AG10803 (cell line): ENCODE results near the gene SYNJ2.

Experiments used
- DNase-seq: peaks from one replicate; pipeline ENCODE4 v3.0.0; 2010; ENCODE audit warnings: low read depth
- H3K4me3 ChIP-seq: 2 replicates; pipeline ENCODE4 v1.5.1; 2011; ENCODE audit warnings: mild to moderate bottlenecking, low read length, control low read depth
- TF ChIP-seq, protein P1 (sequence below): conservative IDR thresholded peaks from 2 replicates; pipeline ENCODE4 v1.5.1; 2011; ENCODE audit warnings: mild to moderate bottlenecking, low read length, control low read depth, inconsistent platforms

The SYNJ2 gene

DNA sequence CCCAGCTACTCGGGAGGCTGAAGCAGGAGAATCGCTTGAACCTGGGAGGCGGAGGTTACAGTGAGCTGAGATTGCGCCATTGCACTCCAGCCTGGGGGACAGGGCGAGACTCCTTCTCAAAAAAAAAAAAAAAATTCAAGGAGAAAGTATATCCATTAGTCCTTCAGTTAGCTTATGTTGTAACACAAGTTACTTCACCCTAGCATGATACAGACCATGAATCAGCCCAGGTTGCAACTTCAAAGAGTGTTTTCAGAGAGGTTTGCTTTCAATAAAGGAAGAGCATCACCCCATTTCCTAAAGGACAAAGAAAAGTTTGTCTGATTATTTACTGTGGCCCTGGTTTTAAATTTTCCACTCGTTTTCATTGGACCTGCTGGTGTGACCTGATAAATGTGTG lies 113.4 kb downstream of the SYNJ2 start:
- H3K4me3 ChIP-seq, result no peak overlapping the region
- TF ChIP-seq, protein P1, sequence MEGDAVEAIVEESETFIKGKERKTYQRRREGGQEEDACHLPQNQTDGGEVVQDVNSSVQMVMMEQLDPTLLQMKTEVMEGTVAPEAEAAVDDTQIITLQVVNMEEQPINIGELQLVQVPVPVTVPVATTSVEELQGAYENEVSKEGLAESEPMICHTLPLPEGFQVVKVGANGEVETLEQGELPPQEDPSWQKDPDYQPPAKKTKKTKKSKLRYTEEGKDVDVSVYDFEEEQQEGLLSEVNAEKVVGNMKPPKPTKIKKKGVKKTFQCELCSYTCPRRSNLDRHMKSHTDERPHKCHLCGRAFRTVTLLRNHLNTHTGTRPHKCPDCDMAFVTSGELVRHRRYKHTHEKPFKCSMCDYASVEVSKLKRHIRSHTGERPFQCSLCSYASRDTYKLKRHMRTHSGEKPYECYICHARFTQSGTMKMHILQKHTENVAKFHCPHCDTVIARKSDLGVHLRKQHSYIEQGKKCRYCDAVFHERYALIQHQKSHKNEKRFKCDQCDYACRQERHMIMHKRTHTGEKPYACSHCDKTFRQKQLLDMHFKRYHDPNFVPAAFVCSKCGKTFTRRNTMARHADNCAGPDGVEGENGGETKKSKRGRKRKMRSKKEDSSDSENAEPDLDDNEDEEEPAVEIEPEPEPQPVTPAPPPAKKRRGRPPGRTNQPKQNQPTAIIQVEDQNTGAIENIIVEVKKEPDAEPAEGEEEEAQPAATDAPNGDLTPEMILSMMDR, result no peak
- no peak for DNase-seq

DNA sequence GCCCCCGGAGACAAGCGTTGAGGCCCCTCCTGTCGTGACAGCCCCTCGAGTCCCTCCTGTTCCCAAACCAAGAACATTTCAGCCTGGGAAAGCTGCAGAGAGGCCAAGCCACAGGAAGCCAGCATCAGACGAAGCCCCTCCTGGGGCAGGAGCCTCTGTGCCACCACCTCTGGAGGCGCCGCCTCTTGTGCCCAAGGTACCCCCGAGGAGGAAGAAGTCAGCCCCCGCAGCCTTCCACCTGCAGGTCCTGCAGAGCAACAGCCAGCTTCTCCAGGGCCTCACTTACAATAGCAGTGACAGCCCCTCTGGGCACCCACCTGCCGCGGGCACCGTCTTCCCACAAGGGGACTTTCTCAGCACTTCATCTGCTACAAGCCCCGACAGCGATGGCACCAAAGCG lies 114.0 kb downstream of the SYNJ2 start:
- no peak overlapping the region for H3K4me3 ChIP-seq
- TF ChIP-seq, protein P1, result no peak
- DNase-seq, result no peak

DNA sequence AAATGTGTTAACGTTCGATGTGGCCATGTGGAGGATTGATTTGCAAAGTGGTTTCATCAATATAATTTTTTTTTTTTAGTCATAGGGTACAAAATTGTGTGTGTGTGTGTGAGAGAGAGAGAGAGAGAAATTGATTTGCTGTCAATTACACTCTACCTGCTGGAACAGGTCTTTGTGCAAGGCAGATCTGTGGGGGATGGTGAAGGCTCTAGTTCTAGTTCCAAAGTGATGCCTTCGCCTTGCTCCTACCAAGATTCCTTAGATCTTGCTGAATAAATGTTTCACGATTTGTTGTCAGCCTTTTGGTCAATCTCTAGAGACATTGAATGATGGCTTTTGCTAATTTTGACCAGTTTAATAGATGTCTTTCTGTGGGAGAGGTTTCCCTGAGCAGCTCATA lies 121.6 kb downstream of the SYNJ2 start:
- DNase-seq, result no peak
- H3K4me3 ChIP-seq, result no peak overlapping the region

DNA sequence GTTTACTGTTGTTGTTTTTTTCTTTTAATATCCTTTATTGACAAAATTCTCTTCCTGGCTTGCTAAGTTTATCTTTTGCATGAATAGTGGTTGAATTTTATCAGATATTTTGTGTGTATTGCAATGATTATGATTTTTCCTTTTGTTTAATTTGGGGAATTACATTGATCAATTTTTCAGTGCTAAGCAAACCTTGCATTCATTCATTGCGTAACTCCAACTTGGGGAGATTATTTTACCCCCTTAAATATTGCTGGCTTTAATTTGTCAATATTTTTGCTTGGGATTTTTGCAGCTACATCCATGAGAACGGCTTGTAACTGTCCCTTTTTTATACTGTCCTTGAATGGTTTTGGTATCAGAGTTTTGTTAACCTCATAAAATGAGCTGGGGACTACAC lies 123.0 kb downstream of the SYNJ2 start:
- TF ChIP-seq, protein P1, result no peak
- no peak for DNase-seq
- H3K4me3 ChIP-seq, result no peak overlapping the region

More for the DNA sequence above, 121.6 kb downstream of the SYNJ2 start:
- TF ChIP-seq, protein P1, result no peak

GRCh38 chr6:158109748-158110147 lies 128.1 kb downstream of the SYNJ2 start:
- peak; percentile 38 for DNase-seq
- H3K4me3 ChIP-seq, result no peak overlapping the region
- TF ChIP-seq, protein P1, result no peak

DNA sequence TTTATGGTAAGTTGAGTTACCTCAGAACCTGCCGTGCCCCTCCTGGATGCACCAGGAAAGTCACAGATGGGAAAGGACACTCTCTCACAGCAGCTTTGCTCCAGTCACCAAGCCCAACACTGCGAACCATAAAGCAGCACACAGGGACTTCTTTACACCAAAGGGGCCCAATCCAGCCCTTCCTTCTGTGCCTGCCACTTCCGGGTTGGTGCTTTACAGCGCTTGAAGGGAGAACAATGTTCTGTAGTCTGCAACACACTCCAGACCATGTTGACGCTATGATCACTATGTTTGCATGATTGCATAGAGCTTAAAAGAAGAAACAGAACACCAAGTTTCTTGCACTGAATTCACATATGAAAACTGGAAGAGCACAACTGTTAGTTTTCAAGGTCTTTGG lies 129.3 kb downstream of the SYNJ2 start:
- no peak for DNase-seq
- TF ChIP-seq, protein P1, result no peak
- H3K4me3 ChIP-seq, result no peak overlapping the region

DNA sequence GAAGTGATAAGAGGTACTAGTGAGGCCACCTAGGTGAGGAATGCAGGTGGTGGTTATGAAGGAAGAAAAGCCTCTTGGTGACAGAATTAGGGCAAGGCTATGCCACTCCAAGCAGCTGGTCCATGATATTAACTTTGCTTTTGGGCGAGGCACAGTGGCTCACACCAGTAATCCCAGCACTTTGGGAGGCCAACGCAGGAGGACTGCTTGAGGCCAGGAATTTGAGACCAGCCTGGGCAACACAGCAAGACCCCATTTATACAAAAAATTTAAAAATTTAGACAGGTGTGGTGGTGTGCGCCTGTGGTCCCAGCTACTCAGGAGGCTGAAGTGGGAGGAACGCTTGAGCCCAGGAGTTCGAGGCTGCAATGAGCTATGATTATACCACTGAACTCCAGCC lies 130.3 kb downstream of the SYNJ2 start:
- TF ChIP-seq, protein P1, result no peak
- DNase-seq, result no peak

More for the DNA sequence above, 130.3 kb downstream of the SYNJ2 start:
- no peak overlapping the region for H3K4me3 ChIP-seq
